Activated T-helper 2 cell treated with anti-CD3 and anti-CD28 coated beads, Interferon-gamma antibody, Interleukin-2, Interleukin-4, amounts not matched to agents 10 μg/mL and 5 μg/mL and 100 μg/mL, durations not matched to agents 14 hours and 24 hours and 36 hours (primary cell): Measurements from ENCODE around the gene RHBDD3. TPM values are rescaled to one million over a fixed set of nuclear protein-coding genes. Genes with fewer than 3 reads are reported as not detected.
A peak's percentile ranks its signal among the peaks of the same experiment; 100 is the strongest.

Experiments
- DNase-seq: peaks from one replicate; pipeline ENCODE4 v3.0.0; 2021; ENCODE audit warnings: low spot score
- H3K27ac Mint-ChIP-seq: one replicate; pipeline ENCODE4 v1.8.0; 2021; ENCODE audit warnings: mixed read lengths
- H3K27me3 Mint-ChIP-seq: one replicate; pipeline ENCODE4 v1.8.0; 2021; ENCODE audit warnings: low read depth, mixed read lengths
- H3K36me3 Mint-ChIP-seq: one replicate; pipeline ENCODE4 v1.8.0; 2021; ENCODE audit warnings: low read depth, mixed read lengths
- H3K4me1 Mint-ChIP-seq: one replicate; pipeline ENCODE4 v1.8.0; 2021; ENCODE audit warnings: low read depth, mixed read lengths
- H3K4me3 Mint-ChIP-seq: one replicate; pipeline ENCODE4 v1.8.0; 2021; ENCODE audit warnings: low read depth, mild to moderate bottlenecking, moderate library complexity, mixed read lengths
- H3K9me3 Mint-ChIP-seq: one replicate; pipeline ENCODE4 v1.8.0; 2021; ENCODE audit warnings: mixed read lengths
- intact Hi-C: fragments of 100-400 bp; cut with micrococcal nuclease; formaldehyde crosslinking; loops from one replicate; pipeline ENCODE4 v1.15.1; 2023
- total RNA-seq: library from RNA; stranded (reverse); gene quantifications from 2 replicates; pipeline ENCODE4 v1.2.3, GENCODE V29; 2022

The RHBDD3 gene
- total RNA-seq, 1 donor from 2014 or later, result 46.0 TPM

DNA sequence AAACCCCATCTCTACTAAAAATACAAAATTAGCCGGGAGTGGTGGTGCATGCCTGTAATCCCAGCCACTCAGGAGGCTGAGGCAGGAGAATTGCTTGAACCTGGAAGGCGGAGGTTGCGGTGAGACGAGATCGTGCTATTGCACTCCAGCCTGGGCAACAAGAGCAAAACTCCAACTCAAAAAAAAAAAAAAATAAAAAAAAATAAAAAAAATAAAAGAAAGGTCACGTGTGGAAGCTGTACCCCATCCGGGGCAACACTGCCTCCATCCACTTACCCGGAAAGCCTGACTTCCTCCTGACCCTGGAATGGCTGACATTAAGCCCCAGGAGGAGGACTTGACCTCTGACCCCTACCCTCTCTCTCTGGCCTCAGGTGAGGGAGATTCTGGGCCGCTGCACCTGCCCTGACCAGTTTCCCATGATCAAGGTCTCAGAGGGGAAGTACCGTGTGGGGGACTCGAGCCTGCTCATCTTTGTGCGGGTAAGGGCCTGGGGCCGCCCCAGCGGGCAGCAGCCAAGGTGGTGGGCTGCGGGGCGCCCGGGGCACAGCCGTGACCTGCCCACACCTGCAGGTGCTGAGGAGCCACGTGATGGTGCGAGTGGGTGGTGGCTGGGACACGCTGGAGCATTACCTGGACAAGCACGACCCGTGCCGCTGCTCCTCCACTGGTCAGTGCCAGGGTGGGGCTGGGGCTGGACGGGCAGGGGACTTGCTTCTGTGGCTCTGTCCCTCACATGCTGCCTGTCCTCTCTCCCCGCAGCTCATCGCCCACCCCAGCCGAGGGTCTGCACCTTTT is 42.5 kb upstream of the RHBDD3 start:
- Mint-ChIP-seq H3K4me3 (no peak overlapping the region), H3K27ac (no peak overlapping the region)

DNA sequence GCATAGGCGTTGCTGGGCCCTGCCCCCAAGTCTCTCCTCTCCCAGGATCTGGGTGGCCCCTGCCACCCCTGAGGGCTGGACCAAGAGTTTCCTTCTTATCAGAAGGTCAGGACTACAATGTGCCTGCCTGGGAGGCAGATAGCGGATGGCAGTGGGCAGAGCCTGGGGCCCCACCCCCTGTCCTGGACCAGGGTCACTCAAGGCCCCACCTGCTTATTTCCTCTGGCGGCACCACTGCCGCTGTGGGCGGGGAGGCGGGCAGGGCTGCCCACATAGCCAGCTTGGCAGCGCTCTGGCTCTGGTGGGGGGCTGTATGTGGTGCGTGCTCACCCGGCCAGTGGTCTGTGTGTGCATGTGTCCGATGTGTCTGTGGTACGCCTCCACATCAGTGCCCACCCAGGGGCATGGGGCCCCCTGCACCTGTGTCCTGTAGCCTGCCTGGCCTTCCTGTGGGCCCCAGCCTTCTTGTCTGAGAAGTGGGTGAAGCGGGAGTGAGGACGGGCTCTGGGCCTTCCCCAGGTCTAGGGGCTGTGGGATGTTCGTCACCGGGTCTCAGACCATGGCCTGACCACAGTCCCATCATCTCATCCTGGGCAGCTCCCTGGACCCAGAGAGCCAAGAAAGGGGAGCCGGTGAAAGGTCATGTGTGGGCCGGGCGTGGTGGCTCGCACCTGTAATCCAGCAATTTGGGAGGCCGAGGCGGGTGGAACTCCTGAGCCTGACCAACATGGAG is 41.7 kb upstream of the RHBDD3 start:
- no peaks in the 10 kb centered on the region for H3K9me3 Mint-ChIP-seq
- intact Hi-C loops, result loop anchor here (5.0 kb wide), 1 partner anchor 37 kb away; no protein-coding TSS in a partner anchor
- H3K4me3 Mint-ChIP-seq, result no peak overlapping the region
- no peak for DNase-seq
- H3K27ac Mint-ChIP-seq, result no peak overlapping the region
- H3K36me3 Mint-ChIP-seq, result no peaks in the 10 kb centered on the region
- H3K27me3 Mint-ChIP-seq, result peaks cover 26% of the 10 kb centered on the region
- H3K4me1 Mint-ChIP-seq, result peaks cover 23% of the 10 kb centered on the region

More for the DNA sequence above, 42.5 kb upstream of the RHBDD3 start:
- H3K27me3 Mint-ChIP-seq, result peaks cover 30% of the 10 kb centered on the region
- H3K36me3 Mint-ChIP-seq, result no peaks in the 10 kb centered on the region
- DNase-seq, result no peak
- no peaks in the 10 kb centered on the region for H3K9me3 Mint-ChIP-seq
- H3K4me1 Mint-ChIP-seq, result peaks cover 24% of the 10 kb centered on the region
- intact Hi-C loops, result loop anchor here (5.0 kb wide), 1 partner anchor 38 kb away; no protein-coding TSS in a partner anchor

GRCh38 chr22:29308791-29309262 is 41.0 kb upstream of the RHBDD3 start:
- no peak overlapping the region for H3K27ac Mint-ChIP-seq
- no peaks in the 10 kb centered on the region for H3K9me3 Mint-ChIP-seq
- peaks cover 20% of the 10 kb centered on the region for H3K27me3 Mint-ChIP-seq
- intact Hi-C loops, result no loop called here
- H3K4me3 Mint-ChIP-seq, result peak overlapping the region; percentile 13
- H3K4me1 Mint-ChIP-seq, result peaks cover 17% of the 10 kb centered on the region
- H3K36me3 Mint-ChIP-seq, result no peaks in the 10 kb centered on the region
- peak; percentile 28 for DNase-seq

DNA sequence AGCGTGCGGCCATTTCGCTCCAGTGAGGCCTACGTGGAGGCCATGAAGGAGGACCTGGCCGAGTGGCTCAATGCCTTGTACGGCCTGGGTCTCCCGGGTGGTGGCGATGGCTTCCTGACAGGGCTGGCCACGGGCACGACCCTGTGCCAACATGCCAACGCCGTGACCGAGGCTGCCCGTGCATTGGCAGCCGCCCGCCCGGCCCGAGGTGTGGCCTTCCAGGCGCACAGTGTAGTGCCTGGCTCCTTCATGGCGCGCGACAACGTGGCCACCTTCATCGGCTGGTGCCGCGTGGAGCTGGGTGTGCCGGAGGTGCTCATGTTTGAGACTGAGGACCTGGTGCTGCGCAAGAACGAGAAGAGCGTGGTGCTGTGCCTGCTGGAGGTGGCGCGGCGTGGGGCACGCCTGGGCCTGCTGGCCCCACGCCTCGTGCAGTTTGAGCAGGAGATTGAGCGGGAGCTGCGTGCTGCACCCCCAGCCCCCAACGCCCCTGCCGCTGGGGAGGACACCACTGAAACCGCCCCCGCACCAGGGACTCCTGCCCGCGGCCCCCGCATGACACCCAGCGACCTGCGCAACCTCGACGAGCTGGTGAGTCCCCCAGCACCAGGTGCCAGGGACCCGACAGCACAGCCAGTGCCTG is 40.5 kb upstream of the RHBDD3 start:
- Mint-ChIP-seq H3K27ac (no peak overlapping the region), H3K4me1 (peaks cover 14% of the 10 kb centered on the region), H3K4me3 (no peak overlapping the region), H3K27me3 (peaks cover 15% of the 10 kb centered on the region), H3K36me3 (no peaks in the 10 kb centered on the region), H3K9me3 (no peaks in the 10 kb centered on the region)
- no peak for DNase-seq
- intact Hi-C loops, result no loop called here

DNA sequence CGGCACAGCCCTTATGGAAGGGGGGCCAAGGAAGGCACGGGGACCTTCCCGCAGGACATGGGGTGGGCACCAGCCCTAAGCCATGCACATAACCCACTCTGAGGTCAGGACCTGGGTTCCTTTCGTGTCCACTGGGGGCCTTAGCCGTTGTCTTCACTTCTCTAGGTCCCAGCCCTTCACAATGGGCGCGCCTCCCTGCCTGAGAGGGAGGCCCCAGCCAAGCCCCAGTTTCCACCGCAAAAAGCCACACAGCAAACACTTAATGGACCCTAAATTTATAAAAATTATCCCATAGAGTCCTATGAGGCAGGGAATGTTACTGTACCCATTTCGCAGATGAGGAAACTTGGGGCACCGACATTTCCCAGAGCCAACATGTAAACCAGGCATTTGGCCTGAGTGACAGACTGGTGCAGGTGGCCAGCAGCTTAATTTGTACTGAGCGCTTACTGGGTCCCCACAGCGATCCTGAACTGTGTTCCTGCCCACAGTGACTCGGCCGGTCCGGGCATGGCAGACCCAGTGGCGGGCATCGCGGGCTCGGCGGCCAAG is 39.9 kb upstream of the RHBDD3 start:
- DNase-seq, result no peak
- peak overlapping the region; percentile 79 for H3K4me3 Mint-ChIP-seq
- no peaks in the 10 kb centered on the region for H3K36me3 Mint-ChIP-seq
- peaks cover 9% of the 10 kb centered on the region for H3K27me3 Mint-ChIP-seq
- no peaks in the 10 kb centered on the region for H3K9me3 Mint-ChIP-seq
- intact Hi-C loops, result no loop called here
- peak overlapping the region; percentile 12 for H3K27ac Mint-ChIP-seq
- peaks cover 14% of the 10 kb centered on the region for H3K4me1 Mint-ChIP-seq

GRCh38 chr22:29306835-29307595 is 39.2 kb upstream of the RHBDD3 start:
- no peak for DNase-seq

GRCh38 chr22:29306175-29306834 is 38.5 kb upstream of the RHBDD3 start, which contains the start of gene GAS2L1:
GAS2L1 (plus strand) TSS chr22:29306650; CDS start chr22:29308106, 1,456 bp downstream.
- H3K4me1 Mint-ChIP-seq, result peaks cover 13% of the 10 kb centered on the region
- H3K36me3 Mint-ChIP-seq, result peaks cover 2% of the 10 kb centered on the region
- intact Hi-C loops, result no loop called here
- H3K27ac Mint-ChIP-seq, result peak within 1 kb of the TSS; percentile 12
- H3K4me3 Mint-ChIP-seq, result peak within 1 kb of the TSS; percentile 79
- H3K27me3 Mint-ChIP-seq, result peaks cover 6% of the 10 kb centered on the region
- no peaks in the 10 kb centered on the region for H3K9me3 Mint-ChIP-seq
- DNase-seq, result peak; percentile 52

More at GRCh38 chr22:29306835-29307595, 39.2 kb upstream of the RHBDD3 start:
- H3K36me3 Mint-ChIP-seq, result no peaks in the 10 kb centered on the region
- intact Hi-C loops, result no loop called here
- peaks cover 6% of the 10 kb centered on the region for H3K27me3 Mint-ChIP-seq
- H3K27ac Mint-ChIP-seq, result peak overlapping the region; percentile 12
- peak overlapping the region; percentile 79 for H3K4me3 Mint-ChIP-seq
- peaks cover 14% of the 10 kb centered on the region for H3K4me1 Mint-ChIP-seq
- H3K9me3 Mint-ChIP-seq, result no peaks in the 10 kb centered on the region

GRCh38 chr22:29305836-29306174 is 38.0 kb upstream of the RHBDD3 start:
- H3K36me3 Mint-ChIP-seq, result peaks cover 7% of the 10 kb centered on the region
- intact Hi-C loops, result no loop called here
- H3K9me3 Mint-ChIP-seq, result no peaks in the 10 kb centered on the region
- H3K27me3 Mint-ChIP-seq, result peaks cover 6% of the 10 kb centered on the region
- peaks cover 13% of the 10 kb centered on the region for H3K4me1 Mint-ChIP-seq
- peak overlapping the region; percentile 69 for H3K4me3 Mint-ChIP-seq
- no peak overlapping the region for H3K27ac Mint-ChIP-seq
- DNase-seq, result no peak

DNA sequence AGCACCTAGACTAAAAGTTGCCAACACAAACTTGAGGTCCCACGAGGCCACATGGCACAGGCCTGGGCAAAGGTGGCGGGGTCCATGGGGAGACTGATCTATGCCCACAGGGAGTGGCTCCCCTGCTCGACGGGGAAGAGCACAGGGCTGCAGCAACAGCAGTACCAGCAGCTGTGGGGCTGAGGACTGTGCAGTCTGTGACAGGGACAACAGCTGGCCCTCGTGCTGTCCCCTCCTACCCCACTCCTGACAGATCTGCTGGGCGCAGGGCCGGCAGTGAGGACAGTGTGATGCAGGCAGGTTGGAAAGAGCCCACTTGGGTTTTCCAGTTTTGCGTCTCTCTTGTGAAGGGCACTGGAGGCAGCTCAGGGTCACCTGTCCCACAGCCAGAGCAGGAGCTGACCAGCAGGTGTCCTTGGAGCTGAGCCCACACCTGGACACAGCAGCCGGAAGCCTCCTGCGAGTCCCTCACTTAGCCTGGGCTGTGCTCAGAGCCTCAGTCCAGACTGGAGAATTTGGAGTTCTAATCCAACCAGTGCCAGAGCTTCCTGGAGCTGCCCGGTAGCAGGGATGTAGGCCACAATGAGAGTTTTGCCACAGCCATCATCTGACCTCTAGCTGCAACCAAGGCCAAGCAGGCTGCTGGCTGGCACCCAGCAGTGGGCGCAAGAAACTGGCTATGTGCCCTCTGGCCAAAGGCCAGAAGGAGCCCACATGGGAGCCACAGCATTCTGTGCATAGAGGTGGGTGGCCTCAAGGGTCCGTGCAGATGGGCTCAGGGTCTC is 35.1 kb upstream of the RHBDD3 start:
- peaks cover 34% of the 10 kb centered on the region for H3K36me3 Mint-ChIP-seq
- peaks cover 12% of the 10 kb centered on the region for H3K4me1 Mint-ChIP-seq
- H3K9me3 Mint-ChIP-seq, result no peaks in the 10 kb centered on the region
- DNase-seq, result no peak
- no peak overlapping the region for H3K4me3 Mint-ChIP-seq
- intact Hi-C loops, result no loop called here
- H3K27ac Mint-ChIP-seq, result no peak overlapping the region
- H3K27me3 Mint-ChIP-seq, result peaks cover 6% of the 10 kb centered on the region

DNA sequence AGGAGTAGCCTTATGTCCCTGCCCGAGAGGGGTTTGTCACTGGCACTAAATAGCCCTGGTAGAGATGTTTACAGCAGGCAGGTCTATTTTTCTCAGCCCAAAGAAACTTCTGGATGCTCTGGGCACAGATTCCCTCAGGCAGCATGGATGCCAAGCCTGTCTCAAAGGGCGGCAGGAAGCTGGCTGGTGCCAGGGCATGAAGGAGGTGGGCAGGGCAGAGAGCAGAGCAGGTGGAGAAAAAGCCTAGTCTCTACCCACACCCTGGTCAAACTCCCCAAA is 34.6 kb upstream of the RHBDD3 start:
- peaks cover 10% of the 10 kb centered on the region for H3K4me1 Mint-ChIP-seq
- H3K4me3 Mint-ChIP-seq, result no peak overlapping the region
- H3K27me3 Mint-ChIP-seq, result peaks cover 2% of the 10 kb centered on the region
- H3K9me3 Mint-ChIP-seq, result no peaks in the 10 kb centered on the region
- peaks cover 40% of the 10 kb centered on the region for H3K36me3 Mint-ChIP-seq
- no peak for DNase-seq
- intact Hi-C loops, result no loop called here
- H3K27ac Mint-ChIP-seq, result no peak overlapping the region

DNA sequence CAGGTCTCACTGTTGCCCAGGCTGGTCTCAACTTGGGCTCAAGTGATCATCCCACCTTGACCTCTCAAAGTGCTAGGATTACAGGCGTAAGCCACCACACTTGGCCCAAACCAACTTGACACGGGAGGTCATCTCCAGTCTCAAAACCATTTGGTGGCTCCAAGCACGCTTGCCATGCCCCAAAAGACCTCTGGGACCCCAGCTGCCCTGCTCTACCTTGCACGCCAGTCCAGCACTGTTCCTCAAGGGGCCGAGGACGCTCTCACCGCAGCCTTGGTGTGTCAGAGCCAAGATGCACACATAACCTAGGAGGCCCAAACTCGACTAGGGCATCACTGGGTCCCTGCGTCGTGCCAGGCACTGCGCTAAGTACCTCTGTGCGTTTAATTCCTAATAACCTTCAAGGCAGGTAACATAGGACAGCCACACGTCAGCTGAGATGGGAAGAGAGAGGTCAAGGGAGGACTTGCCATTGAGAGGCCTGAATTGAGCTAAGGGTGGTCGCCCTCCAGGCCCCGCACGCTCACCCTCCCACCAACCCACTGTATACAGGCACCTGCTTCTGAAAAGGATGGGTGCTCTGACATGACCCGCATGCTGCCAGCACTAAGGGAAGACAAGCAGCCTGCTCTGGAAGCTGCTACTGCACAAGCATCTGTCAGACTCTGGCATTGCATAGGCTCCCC is 34.1 kb upstream of the RHBDD3 start:
- H3K4me3 Mint-ChIP-seq, result no peak overlapping the region
- peaks cover 45% of the 10 kb centered on the region for H3K36me3 Mint-ChIP-seq
- no peak for DNase-seq
- intact Hi-C loops, result no loop called here
- H3K9me3 Mint-ChIP-seq, result no peaks in the 10 kb centered on the region
- H3K27me3 Mint-ChIP-seq, result peaks cover 1% of the 10 kb centered on the region
- no peak overlapping the region for H3K27ac Mint-ChIP-seq
- H3K4me1 Mint-ChIP-seq, result peaks cover 9% of the 10 kb centered on the region
